NCI-H128 (cell line): ENCODE results near the gene OTOS.

ENCODE experiments used
- DNase-seq: peaks from one replicate; lab custom pipeline; 2025; ENCODE audit not compliant: unreplicated experiment; lab: John Stamatoyannopoulos, UW

The OTOS gene

GRCh38 chr2:240123821-240124650, 16.4 kb downstream of the OTOS start:
- no peak for DNase-seq

- DNase-seq = no peak
Measured at GRCh38 chr2:240121675-240122074, 18.8 kb downstream of the OTOS start.

GRCh38 chr2:240121190-240121589, 19.3 kb downstream of the OTOS start:
- no peak for DNase-seq

GRCh38 chr2:240114233-240114632, 26.2 kb downstream of the OTOS start:
- DNase-seq = no peak

DNA sequence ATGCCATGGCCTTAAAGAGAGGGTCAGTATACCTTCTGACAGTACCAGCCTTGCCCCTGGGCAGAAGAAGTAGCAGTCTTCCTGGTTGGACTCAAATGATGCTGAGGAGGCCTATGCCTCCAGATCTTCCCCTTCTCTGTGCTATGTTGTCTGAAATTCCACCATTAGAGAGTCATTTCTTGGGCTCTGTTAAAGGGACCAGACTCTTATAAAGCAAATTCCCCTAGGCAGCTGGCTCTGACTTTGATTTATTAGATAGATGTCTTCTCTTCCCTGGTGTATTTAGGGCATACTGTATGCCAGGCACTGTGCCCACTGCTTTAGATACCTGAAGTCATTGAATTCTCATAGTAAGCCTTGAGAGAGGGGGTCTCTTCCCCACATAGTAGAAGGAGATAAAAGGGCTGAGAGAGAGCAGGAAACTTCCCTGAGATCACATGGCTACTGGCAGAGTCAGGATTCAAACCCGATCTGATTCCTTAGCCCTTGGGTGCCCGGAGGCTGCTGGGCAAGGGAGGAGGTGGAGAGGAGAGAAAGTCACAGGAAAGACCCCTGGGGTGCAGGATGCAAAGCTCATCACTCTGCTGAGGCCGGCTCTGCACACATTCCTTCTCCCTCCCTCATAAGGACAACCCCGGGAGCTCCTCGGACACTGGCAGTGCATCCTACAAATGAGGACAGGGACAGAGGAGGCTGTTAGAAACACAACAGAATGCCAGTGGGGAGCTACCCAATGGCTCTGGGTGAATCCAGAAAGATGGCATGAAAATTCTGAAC, 27.4 kb downstream of the OTOS start:
- no peak for DNase-seq

DNA sequence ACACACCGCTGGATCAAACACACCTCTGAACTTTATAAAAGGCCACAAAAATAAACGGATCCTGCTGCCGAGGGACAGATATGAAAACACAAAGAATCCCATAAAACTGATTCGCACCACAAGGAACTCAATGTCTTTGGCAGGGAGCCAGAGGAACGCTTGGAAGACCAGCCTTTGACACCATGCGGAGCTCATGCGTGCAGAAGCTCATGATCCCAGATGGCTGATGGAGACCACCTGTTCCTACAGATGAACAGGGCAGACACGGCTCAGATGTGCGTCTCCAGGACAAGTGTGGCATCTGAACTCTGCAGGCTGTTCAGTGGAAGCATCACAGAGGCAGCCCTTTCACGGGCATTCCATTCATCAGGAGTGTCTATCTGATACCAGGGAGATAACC, 29.2 kb downstream of the OTOS start:
- no peak for DNase-seq

DNA sequence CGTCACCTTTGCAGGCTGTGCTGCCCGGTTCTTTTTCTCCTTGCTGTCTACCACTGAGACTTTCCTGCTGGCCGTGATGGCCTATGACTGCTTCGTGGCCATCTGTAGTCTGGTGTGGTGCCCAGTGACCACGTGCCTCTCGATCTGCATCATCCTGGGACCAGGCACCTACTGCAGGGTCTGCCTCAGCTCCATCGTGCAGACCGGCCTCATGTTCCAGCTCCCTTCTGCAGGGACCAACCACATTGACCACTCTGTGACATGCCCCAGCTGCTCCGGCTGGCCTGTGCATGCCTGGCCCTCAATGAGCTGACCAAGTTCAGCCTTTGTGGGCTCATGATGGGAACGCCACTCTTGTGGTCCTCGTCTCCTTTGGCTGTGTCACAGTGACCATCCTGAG, 31.1 kb downstream of the OTOS start:
- no peak for DNase-seq

- DNase-seq = no peak
Measured at GRCh38 chr2:240107477-240107796, 33.0 kb downstream of the OTOS start.

GRCh38 chr2:240106765-240107476, 33.5 kb downstream of the OTOS start:
- DNase-seq = no peak

GRCh38 chr2:240105982-240106381, 34.5 kb downstream of the OTOS start:
- DNase-seq = no peak

GRCh38 chr2:240103136-240103535, 37.3 kb downstream of the OTOS start:
- no peak for DNase-seq

DNA sequence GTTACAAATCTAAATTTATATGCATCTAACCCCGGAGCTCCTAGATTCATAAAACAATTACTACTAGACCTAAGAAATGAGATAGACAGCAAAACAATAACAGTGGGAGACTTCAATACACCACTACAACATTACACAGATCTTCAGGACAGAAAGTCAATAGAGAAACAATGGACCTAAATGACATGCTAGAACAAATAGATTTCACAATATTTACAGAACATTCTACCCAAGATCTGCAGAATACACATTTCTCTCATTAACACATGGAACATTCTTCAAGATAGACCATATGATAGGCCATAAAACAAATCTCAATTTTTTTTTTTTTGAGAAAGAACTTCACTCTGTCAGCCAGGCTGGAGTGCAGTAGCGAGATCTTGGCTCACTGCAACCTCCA, 42.1 kb downstream of the OTOS start:
- no peak for DNase-seq

DNA sequence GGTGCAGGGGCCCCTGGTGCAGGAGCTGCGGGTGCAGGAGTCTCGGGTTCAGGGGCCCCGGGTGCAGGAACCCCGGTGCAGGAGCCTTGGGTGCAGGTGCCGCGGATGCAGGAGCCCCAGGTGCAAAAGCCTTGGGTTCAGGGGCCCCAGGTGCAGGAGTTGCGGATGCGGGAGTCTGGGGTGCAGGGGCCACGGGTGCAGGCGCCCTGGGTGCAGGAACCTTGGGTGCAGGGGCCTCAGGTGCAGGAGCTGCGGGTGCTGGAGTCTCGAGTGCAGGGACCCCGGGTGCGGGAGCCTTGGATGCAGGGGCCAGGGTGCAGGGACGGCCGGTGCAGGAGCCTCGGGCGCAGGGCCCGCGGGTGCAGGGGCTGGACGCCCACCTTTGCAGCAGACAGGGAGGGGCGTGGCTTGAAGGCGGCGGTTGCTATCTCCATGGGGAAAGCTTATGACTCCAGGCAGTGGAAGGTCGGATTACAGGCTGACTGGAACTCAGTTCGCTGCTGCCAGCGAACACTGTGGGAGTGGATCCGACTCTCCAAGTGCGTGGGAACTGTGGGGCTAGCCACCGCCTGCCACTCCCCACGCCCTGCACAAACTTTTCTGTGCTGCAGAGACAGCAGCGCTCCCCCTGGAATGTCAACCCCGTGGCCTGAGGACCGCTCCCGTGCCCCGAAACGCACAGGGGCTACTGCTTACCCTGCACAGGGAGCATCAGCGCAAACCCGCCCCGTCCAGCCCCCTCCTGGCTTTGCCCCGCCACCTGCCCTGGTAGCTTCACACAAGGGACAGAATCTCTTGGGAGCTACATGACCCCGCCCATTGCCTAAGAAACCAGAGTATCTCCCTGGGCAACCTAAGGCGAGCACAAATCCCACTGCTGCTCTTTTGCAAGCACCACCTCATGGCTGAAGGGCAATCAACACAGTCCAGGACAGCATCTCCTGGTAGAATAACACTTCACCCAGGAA, 44.6 kb downstream of the OTOS start:
- no peak for DNase-seq

DNA sequence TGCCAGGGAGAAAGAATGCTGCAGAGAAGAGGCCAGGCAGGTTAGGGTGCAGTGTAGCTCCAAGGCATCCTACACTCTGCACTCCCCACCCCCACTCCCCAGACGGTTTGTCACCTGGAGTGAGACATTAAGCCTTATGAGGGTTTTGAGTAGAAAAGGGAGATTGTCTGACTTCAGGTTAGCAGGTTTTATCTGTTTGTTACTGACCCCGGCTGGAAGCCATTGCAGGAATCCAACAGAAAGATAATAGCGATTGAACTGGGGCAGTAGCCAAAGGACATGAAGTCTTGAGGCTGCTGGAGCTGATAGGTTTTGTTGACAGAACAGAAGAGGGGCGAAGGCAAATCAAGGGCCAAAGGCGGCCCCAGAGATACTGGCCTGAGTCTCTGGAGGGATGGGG, 51.2 kb downstream of the OTOS start:
- DNase-seq = no peak
